ENCODE measurements around the gene OPCML. TPM values are rescaled to one million over a fixed set of nuclear protein-coding genes. Genes with fewer than 3 reads are reported as not detected.

The OPCML gene
- total RNA-seq, 1 donor from 2014 or later: not detected

DNA sequence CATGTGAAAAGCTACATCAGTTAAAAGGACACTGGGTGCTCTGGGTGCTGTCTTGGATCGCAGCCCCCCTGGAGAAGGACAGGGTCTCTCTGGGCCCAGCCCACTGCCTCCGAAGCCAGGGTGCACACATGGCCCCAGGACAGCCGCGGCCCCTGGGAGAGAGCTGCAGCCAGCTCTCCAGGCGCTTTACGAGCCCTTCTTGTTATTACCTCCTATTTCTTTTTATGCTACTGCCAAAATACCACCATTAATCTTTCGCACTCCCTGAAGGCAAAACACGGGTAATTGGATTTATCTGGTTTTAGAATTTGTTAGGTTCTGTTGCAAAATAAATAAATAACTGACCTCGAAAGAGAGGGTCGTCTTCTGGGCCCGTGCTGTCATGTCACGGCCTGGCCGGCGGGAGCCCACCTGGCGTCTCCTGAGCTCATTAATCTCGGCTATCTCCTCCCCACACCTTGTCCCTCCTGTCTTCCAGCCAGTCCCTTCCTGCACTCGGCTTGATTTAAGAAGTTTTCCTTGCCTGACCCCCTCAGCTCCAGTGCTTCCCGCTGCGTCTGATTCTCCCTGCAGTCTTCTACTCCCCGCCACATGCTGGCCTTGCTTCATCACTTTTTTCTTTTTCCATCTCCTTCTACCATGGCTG is 611.7 kb downstream of the OPCML start:
- no peak for ATAC-seq

DNA sequence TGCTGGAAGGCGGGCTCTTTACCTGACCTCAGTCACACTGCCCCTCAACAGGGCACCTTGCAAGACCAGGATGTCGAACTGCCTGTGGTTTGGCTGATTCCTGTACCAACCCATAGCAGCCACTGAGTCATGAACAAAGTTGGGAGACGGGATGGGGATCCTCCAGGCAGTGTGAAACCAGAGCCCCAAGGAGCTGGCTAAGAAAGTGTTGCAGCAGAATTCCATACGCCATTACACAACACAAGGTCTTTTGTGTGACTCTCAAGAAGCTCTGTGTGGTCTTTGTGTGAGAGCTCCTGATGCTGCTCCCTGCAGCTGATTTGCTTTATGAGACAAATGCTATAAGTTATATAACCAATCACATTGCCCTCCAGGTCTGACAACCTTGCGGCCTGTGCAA is 617.7 kb downstream of the OPCML start:
- ATAC-seq: no peak

- ATAC-seq: no peak
Measured at GRCh38 chr11:132913886-132914285, 618.4 kb downstream of the OPCML start.

DNA sequence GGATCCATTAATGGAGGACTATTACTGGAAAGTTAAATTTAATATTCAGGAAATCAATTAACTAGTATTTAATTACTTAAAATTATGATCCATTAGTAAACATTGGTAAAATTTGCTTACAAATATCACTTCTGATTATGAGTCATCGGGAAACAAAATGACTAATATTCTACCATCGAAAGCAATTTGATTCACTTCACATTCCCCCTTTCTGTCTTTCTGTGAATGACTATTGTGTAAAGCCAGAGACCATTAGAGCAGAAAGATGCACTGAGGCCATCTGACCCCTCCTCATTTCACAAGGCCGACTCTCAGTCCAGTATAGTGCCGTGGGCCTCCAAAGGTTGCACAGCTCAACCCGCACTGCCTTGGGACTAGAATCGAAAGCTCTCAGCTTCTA is 619.0 kb downstream of the OPCML start:
- ATAC-seq: no peak

- ATAC-seq: peak; percentile 86
Measured at GRCh38 chr11:132911186-132911585, 621.1 kb downstream of the OPCML start.

DNA sequence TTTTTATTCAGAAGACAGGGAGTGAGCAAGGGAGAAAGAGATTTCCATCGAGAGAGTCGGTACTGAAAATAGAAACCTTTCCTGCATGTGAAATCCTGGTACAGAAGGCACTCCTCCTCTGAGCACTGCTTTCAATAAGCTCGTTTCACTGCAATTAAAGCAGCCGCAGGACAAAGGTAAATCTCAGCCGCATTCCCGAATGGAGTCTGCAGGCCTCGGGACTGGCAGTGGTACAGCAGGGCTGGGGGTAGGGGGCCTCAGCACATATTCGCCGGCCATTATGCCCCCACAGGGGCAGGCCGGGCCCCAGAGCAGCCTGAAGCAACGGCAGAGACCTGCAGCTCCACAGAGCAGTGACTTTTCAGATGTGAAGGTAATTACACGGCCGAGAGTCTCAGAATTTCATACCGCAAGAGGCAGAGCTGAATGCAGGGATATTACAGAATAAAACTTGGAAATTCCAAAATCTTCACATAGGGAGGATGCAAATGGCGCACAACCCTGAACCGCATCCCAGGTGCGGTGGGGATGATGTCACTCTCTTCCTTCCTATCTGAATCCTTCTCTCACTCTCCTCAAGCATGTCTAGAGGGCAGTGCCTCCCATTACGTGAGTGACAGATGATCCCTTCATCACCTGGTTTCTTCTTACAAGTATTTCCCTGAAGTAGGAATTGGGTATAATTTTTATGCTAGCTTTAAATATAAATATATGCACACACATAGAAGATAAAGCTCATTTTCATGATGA is 622.1 kb downstream of the OPCML start:
- no peak for ATAC-seq

DNA sequence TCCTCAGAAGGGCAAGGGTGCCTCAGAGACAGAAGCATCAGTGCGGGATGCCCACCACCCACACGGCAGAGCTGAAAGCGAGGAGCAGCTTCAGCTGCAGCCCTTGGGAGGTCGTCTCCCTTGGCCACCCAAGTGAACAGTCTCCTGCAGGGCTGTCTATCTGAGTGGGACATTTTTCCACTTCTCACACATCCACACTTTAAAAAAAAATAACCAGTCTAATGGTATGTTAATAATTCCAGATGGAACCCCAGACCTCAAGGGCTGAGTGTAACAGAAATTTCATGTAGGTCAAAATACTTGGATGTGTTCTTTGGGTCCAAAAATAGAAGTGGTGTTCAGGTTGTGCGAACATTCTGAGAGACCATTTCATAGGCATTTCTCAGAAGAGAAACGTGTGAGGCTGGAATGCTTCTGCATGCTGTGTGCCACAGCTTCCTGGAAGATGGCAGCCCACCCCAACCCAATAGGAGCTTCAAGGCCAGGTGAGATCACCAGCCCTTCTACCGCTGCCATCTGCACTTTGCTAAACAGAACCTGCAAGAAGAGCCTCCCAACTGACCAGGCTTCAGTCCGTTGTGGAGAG is 623.2 kb downstream of the OPCML start:
- no peak for ATAC-seq

DNA sequence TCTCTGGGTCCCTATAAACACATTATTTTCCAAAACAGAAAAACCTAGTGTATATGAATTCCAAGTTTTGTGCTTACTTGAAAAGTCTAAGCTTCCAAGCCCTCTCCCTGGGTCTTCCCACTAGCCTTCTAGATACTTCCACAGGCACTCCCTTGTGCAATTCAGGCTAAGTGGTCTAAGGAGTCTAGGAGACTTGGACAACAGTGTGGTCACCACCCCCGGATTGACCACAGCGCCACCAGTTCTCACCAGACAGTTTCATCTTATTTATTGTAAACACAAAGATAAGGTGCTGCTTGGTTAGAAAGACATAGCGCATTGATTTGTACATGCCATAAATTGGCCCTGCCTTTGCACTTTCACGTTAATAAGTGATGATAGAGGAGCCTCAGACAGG is 623.9 kb downstream of the OPCML start:
- ATAC-seq: no peak

DNA sequence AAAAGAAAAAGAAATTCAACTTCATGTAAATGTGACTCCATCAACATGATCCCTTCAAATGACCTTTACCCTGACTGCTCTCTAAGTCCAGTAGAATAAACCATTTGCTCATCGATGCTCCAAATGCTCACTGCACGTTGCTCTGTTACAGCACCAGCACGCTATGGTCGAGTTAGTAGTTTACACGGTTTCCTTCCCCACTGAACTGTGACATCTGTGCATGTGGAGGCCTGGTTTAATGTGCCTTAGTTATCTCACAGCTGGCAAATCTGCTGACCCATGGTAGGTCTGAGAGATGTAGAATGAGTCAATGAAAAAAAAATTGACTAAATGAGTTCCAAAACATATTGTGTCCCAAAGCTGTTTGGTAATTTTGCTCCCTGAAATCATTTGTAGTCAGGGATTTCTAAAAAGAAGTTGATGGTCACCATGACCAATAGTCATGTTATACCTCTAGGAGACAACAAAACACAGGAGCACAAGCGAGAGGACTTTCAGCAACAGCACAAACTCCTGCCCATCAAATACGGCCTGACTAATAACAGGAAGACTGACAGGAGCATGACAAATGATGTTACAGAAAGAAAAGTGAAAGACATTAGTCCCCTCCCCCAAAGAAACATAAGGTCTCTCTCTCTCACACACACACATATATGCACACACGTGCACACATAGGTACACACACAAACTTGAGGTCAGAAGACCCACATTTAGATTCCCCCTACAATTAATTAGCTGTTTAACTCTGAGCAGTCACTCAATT is 624.5 kb downstream of the OPCML start:
- no peak for ATAC-seq

- ATAC-seq: no peak
Measured at GRCh38 chr11:132904607-132905006, 627.7 kb downstream of the OPCML start.

DNA sequence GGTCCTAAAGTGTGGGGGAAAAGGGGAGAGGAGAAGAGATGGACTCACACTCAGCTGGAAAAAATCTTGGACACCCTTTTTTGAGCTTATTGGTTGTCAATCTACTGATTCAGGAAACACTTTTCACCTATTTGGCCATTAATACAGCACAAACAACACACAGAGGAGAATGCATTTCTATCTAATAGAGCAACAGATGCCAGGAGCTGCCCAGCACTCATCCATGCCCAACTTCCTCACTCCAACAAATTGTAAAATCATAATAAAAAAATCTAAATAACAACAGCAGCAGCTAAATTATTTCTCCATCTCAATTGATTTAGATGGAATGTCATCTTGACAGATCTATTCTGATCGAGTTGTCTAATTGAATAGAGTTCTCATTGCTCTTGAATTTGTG is 628.2 kb downstream of the OPCML start:
- ATAC-seq: no peak

DNA sequence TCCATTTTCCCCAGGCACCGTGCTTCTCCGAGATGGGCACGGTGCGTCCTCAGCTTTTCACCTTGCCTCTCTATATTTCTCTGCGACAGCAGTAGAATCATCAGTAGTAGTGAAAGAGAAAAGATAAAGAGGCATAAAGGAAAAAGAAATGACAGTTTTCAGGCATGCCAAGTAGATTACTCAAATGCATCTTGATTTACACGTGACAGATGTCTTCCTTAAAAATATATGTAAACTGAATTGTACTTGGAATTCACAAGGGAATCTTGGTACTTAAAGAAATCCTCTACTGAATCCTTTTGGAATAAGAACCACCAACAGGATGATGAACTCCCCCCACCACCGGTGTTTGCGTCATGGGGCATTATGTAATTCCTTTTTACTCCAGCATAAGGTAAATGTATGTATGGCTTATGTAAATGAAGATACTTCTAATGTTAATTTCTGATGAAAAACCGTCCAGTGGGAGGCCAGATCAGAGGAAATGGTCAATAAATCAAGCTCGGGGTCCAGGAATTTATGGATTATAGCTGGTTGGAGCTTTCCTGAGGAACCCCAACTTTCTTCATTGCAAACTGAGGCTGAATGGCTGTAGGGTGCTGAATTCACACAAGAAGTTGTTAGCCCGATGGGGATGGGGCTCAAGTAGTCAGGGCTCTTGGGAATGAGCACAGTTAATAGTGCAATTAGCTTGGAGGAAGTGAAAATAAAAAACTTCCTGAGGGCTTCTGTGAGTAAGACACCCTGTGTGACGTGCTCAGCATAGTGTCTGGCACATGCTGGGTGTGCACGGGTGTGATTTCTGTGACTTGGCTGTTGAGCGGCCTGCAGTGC is 630.4 kb downstream of the OPCML start:
- peak; percentile 88 for ATAC-seq

DNA sequence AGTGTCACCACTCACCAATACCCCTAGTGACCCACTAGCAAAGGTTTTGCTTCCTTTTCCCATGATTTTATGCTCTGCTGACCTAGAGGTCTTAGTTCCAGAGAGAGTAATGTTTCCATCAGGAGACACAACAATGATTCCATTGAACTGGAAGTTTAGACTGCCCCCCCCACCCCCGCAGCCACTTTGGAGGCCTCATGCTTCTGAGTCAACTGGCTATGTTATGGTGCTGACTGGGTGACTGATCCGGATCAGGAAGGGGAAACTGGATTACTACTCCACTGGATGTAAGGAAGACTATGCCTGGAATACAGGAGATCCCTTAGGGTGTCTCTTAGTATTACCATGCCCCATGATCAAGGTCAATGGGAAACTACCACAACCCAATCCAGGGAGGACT is 633.6 kb downstream of the OPCML start:
- no peak for ATAC-seq

DNA sequence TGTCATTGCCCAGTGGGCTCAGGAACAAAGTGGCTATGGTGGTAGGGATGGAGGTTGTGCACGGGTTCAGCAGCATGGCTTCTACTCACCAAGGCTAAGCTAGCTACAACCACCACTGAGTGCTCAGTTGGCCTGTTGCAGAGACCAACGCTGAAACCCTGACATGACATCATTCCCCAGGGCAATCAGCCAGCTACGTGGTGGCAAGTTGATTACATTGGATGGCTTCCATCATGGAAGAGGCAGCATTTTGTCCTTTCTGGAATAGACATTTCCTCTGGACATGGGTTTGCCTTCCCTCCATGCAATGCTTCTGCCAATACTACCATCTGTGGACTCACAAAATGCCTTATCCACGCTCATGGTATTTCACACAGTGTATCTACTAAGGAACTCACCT is 634.3 kb downstream of the OPCML start:
- ATAC-seq: no peak

DNA sequence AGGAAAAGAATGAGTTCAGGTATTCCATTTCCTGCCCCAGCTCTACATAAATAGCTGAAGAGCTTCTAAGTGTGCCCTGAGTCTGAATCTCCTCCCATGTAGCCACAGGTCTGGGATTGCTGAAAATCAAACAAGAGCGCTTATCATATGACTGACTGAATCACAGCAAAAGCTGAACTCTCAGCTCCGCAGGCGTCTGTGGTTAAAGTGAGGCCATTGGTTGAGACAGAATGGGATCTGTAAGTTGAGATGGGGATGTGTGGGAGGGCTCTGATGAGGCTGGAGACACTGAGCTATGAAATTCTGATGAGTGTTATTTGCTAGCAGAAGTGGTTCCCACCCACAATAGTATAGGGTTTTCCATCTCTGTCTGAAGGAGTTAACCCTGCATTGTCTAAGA is 637.0 kb downstream of the OPCML start:
- ATAC-seq: no peak

DNA sequence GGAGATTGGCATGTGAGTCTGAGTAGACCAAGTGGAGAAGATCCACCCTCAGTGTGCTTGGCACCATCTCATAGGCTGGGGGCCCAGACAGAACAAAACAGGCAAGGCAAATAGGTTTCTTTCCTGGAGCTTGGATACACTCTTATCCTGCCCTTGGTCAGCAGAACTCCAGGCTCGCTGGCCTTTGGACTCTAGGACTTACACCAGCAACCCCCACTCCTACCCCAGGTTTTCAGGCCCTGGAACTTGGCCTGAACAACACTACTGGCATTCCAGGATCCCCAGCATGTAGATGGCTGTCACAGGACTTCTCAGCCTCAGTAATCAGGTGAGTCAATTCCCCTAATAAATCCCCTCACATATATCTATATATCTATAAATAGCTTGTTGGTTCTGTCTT is 637.7 kb downstream of the OPCML start:
- ATAC-seq: no peak

- no peak for ATAC-seq
Measured at GRCh38 chr11:132892876-132893275, 639.4 kb downstream of the OPCML start.

GRCh38 chr11:132888226-132888625 is 644.1 kb downstream of the OPCML start:
- ATAC-seq: no peak

GRCh38 chr11:132886335-132886734 is 646.0 kb downstream of the OPCML start:
- no peak for ATAC-seq

DNA sequence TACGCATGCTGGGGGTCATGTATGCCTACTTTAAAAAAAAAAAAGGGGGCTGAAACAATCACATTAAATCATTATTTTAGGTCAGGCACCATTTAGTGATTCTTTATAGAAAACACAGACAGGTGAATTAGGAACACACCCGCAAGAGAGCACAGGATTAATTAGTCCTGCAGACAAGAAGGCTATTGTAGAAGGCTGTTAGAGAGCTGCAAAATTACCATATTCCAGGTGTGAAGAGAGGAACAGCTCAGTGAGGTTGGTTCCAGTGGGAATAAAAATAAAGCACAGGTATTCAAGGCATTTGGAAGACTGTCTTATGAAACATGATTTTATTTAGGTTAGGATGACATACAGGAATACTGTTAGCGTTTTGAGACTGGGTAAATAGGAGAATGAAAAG is 649.1 kb downstream of the OPCML start:
- no peak for ATAC-seq

- ATAC-seq: no peak
Measured at GRCh38 chr11:132881622-132882021, 650.7 kb downstream of the OPCML start.

DNA sequence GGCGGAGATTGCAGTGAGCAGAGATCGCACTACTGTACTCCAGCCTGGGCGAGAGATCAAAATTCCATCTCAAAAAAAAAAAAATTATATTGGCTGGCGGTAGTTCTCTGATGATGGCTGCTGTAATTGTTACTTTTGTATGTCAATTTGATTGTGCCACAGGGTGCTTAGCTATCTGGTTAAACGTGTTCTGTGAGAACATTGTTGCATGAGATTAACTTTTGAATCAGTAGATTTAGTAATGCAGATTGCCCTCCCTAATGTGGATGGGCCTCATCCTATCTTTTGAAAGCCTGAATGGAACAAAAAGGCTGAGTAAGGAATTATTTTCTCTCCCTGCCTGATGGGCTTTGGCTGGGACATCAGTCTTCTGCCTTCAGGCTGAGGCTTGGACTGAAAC is 654.2 kb downstream of the OPCML start:
- peak; percentile 91 for ATAC-seq

All from esophagus mucosa (tissue), 1 donor.